GM21576 (cell line): Measurements from ENCODE around the gene HIGD1C.
"Not testable (repeated sequence)": the region's sequence is repeated elsewhere in the genome, so short reads cannot be mapped to it uniquely, and the experiment has no call there.

Experiments used
- ATAC-seq: cut with Tn5 transposase; IDR thresholded peaks from one replicate; pipeline ENCODE4 v1.9.1; 2021; ENCODE audit warnings: mild to moderate bottlenecking, moderate library complexity; ENCODE audit not compliant: unreplicated experiment

Gene HIGD1C

DNA sequence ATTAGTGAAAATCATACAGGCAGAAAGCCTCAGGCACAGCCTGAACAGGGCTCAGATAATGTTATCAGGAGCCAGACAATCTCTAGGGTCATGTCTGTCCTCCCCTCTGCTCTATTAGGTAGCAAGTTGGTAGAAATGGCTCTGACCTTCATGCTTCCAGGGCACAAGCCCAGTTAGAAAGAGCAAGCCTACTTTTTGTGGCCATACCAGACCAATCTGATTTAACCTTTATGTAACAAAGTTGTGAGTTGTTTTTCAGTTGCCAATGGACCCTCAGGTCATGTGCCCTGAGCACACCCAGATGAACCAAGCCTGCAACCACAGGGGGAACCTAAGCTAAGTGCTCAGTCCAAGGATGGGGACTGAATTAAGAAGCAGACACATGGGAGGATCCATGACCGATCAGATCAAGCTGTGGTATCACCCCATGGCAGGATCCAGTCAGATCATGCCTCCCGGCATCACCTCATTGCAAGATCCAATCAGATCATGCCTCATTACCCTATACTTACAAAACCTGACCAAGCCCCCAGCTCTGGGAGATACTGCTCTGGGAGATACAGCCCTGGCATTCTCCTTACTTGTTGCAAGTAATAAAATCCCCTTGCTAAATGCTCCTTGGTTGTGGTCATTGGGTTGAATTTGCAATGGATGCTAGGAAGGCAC, 18.8 kb upstream of the HIGD1C start:
- no peak for ATAC-seq

DNA sequence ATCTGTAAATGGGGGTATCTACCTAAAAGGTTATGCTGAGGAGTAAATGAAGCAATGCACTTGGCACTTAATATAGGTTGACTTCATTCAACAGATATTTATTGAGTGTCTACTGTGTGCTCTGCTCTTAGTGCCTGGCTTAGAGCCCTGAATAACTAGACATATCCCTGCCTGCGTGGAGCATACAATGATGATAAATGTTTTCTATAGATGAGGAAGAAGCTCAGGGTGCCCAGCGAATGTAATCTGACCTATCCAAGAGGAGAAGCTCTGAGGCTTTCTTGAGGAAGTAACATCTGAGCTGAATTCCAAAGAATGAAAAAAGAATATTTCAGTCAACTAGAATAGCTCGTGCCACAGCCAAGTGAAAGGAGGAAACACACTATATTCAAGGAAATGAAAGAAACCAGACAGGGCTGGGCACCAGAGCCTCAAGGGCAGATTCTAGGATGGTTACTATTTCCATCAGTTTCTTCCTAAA, 17.9 kb upstream of the HIGD1C start:
- ATAC-seq: no peak

DNA sequence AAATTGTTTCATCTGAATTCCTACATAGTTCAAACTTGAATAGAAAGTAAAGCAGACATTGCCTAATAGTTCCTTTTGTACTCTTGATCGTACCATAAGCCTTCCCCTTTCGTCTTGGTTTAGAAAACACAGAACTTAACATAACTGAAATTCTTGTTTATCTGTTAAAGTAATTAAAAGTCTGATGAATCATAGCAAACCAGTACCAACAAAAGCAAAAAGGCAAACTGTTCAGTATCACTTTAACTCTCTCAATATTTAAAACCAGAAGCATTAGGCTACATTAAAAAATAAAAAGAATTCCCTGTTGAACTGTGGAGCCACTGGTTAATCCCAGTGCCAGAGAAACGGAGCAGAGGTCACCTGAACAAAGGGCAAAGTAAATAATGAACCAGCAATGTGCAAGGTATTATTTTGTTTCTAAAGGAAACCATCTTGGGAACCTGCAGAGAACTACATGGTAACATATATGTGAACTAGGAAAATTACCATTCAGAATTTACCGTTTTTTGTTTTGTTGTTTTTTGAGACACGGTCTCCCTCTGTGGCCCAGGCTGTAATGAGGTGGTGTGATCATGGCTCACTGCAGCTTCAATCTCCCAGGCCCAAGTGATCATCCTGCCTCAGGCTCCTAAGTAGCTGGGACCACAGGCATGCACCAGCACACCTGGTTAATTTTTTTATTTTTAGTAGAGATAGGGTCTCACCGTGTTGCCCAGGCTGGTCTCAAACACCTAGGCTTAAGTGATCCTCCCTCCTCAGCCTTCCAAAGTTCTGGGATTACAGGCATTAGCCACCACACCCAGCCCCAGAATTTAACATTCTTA, 17.1 kb upstream of the HIGD1C start:
- no peak for ATAC-seq

DNA sequence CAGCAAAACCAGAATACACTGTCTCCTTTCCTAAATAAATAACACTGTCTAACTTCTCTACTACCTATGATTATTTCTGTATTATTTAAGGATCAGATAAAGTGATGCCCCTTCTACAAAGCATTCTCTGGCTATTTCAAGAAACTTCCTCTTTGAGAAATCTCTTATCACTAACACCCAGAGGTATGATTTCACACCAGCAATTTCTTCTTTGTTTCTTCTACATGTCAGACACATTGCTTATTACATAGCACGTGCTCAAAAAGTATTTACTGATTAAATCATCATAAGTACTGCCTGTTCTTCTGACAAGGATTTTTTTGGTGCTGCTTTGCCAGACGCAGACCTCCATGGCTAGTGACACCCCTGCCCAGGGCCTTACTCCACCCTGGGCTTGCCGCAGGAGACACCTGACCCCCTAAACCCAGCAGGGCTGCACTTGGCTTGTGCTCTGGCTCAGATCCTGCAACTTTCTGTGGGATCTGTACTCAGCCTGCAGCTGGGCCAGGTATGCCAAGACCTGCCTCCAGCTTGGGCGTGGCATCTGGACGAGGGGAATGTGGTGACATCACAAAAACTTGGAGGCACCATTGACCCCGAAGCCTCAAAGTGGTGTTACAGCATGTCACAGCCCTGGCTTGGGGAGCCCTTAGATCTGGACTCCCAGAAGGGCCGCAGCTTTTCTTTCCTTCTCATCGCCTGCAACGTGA, 15.4 kb upstream of the HIGD1C start:
- no peak for ATAC-seq

DNA sequence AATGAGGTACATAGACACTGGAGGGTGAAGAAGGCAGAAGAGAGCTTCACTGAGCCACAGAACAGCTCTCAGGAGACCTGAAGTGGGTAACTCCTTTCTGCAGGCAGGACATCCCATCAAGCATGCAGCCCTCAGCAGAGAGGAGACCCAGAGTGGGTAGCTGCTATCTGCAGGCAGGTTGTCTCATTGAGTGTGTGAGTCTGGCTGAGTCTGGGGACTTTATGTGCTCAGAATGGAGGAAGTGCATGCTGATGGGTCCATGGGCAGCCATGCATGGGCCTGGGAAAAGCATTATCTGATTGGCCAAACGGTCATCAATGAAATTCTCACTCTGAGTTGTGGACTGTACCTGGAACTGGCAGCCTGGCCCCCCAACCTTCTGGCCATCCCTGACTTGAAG, 14.7 kb upstream of the HIGD1C start:
- no peak for ATAC-seq

DNA sequence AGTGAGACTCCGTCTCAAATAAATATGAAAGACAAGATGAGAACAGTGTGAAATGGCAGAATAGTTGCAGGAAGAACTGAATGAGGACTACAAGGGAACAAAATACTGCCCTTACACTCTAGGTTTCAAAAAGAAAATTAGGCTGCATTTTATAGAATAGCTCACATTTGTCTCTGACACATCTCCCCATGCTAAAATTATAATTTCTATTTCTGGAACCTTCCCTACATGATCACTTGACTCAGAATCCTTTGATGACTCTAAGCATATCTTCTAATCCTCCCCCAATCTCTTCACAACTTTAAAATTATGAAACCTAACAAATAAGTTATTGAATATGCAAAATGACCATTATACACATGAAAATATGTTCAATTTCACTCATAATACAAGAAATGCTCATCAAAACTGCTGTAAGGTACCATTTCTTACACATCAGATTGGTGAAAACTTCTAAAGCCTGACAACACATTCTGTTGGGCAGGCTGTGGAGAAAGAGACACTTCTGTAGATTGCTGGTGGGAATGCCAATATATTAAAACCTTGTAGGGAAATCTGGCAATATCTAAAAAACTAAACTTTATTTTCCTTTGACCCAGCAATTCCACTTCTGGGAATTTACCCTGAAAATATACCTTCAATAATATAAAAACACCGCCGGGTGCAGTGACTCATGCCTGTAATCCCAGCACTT, 4.3 kb upstream of the HIGD1C start:
- no peak for ATAC-seq

DNA sequence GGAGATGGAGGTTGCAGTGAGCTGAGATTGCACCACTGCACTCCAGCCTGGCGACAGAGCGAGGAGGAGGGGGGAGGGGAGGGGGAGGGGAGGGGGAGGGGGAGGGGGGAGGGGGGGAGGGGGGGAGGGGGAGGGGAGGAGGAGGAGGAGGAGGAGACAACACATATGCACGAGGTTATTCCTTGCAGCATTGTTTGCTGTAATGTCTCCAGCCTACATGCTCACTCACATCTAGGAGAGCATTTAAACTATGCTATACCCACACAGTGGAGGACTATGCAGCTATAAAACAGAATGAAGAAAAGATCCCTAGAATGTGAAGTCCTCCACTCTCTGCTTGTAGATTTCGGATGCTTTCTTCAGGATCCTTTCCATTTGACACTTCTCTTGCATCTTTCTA, 3.5 kb upstream of the HIGD1C start:
- ATAC-seq: no peak

DNA sequence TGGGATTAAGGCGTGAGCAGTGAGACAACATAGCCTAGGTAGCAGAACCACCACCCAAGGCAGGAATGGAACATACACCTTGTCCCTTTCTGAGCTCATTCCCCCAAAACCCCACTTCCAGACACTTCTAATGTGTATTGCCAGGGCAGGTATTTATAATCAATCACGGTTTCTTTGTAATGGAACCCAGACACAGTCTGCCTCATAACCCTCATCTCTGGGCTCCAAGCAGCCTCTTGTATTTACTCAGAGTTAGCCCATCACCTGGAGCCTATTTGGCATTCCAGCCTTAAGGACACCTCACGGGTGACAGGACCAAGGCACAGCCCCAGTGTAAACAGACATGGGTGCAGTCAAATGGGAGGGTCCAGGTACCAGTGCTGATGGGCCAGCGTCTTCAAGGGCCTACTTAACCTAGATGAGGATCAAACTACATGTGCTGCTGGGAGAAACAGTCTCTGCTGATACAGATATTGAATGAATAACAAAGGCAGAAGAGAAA, 2.5 kb upstream of the HIGD1C start:
- ATAC-seq: no peak

DNA sequence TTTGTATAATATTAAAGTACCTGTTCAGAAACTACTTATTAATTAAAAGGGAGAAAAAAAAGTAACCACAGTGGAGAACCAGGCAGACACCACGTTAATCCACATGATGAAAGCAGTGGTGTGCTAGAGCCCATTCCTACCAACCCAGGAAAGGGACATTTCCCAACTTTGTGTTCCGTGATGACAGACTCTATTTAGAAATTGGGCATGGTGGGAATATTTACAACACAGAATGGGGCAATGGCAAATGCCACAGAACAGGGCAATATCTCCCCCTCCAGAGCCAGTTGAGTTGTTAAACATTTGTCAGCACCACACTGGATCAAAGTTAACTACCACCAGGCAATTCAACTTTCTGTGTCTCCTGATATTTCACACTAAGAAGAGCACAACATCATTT, 1.2 kb upstream of the HIGD1C start:
- no peak for ATAC-seq

DNA sequence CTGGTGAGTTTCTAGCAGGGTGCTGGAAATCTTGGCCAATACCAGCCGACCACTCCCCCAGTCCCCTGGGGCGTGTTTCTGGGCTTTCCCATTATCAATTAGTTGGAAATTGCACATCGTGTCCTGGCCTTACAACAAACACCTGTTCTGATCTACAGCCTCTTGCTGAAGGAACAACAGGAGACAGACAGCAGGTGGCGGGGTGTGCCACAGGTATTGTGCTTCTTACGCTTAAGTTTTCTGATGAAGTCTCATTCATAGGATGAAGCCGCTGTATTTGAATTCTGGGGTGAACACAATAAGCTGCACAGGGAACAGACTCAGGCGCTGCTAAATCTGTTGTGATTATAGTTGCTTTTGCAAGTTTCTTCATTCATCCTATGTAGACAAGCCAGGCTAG, 703 bp downstream of the HIGD1C start:
- no peak for ATAC-seq

DNA sequence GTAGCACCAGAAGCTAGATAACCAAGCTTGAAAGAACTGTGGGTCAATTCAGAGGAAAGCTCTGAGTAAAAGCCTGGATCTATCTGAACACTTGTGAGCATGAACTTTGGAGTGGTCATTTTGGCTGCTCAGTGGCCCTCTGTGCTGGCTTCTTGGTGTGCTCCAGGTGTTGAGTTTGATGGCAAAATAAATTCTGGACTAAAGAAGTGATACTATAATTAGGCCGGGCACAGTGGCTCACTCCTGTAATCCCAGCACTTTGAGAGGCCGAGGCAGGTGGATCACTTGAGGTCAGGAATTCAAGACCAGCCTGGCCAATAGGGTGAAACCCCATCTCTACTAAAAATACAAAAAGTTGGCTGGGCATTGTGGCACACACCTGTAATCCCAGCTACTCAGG, 2.4 kb downstream of the HIGD1C start:
- ATAC-seq: not testable (repeated sequence)

DNA sequence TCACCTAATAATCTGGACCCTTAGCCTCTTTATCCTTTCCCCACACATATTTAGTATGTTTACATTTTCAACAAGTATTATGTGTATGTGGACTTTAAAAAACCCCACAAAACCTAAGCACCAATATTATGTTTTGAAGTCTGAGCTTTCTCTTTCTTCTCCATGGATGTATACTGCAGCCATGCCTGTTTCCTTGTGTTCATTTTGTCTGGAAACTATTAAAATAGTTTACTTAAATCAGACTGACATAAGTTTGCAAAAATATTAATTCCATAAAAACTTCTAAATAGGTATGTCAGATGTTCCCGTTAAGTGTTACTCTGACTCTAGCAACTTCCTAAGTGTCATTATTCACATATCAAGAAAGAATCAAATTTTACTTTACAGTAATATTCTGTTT, 2.9 kb downstream of the HIGD1C start:
- no peak for ATAC-seq

DNA sequence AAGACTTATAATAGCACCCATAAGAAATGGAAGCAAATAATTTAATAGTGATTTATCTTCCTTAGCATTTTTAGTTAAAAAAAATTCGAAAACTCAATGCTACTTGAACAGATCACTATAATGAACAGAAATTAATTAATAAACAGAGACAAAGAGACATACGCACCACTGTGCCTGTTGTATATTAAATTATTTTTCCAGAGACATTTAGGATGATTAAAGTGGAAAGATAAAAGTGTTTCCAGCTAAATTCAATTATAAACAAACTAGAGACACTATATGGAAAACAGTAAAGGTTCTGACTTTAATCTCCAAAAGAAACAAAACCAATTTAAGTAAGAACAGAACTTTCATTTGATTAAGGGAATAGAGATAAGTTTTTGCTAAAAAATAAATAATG, 3.4 kb downstream of the HIGD1C start:
- ATAC-seq: no peak

DNA sequence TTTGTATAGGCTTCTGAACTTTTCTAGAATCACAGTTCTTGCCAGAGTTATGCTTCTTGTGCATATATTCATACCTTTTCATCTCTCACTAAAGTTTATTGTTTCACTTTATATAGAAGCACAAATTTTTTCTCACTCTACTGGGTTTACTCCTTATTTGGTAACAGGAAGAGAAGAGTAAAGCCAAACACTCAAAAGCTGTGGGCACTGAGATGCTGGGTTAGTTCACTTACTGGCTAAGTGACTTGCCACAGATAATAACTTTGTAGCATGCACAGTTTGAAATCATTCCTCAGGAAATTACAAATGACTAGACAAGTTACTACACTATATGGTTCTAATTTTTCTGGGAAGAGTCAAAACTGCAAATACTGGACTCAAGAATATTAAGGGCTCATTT, 7.8 kb downstream of the HIGD1C start:
- no peak for ATAC-seq

DNA sequence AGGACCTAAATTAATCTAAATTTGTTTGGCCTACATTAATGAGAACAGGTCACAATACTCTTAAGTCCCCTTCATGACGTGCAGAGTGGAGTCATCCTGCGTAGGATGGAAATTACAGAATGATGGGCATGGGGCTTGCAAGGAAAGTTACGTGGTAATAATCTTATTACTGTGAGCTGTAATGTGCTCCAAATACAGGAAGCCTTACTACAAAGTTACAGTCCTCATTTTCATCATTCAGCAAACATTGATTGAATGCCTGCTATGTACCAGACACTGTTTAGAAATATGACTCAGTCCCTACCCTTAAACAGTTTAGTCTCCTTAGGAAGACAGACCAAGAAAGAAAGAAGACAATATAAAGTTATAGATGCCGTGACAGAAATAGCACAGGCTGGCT, 9.4 kb downstream of the HIGD1C start:
- no peak for ATAC-seq

DNA sequence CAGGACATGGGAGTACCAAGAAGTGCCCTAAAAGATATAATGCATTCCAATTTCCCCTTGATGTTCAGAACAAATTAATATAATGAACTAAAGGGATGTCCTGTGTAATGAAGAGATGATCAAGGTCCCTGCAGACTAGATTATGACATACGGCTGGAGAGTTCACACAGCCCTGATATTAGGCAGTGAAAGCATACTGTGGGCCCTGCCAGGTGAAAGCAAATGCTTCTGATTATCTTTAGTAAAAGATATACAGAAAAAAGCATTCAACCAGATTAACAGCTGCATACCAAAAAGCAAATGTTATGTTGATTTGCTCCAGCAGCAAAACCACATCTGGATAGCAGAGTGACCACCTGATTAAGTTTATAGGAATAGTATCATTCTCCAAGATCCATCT, 12.1 kb downstream of the HIGD1C start:
- no peak for ATAC-seq

DNA sequence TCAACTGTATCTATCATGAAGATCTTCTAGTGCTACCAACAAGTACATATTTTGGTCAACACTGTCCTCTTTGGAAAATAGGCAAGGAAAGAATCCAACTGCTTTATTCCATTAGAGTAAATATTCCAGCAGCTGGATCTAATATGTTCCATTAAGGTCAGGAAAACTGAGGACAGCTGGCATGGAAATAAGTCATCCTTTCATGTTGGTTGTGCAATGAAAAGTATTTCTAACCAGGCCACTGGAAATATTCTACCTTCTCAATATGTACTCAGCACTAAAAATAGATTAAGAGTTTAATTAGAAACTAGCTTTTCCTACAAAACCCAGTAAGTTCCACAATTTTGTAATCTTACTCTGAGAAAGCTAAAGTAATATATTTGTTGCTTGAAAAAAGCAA, 19.6 kb downstream of the HIGD1C start:
- no peak for ATAC-seq

DNA sequence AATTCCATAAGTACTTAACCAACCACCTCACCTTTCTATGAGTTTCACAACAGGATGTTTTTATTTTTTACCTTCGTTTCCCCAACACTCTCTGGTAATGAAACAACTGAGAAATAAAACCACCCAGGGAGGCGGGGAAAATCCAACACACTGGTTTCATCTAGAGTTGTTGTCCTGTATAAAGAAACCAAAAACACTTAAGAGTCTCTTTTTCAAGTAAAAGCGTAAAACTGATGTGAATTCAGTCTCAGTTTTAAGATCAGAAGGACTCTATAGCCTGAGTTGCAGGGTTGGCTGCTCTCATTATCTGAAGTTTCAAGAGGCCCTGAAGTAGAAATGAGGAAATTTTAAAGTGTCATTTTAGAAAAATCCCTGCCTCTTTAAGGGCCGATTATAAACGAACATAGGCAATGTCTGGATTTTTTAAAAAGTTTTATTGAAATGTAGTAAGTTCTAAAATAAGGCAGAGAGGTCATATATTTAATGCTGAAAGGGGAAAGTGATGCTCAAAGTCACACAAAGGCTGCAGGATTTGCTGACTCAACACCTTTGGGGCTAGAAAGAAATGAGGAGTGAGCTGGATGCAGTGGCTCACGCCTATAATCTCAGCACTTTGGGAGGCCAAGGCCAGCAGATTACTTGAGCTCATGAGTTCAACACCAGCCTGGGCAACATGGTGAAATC, 27.2 kb downstream of the HIGD1C start:
- ATAC-seq: no peak

DNA sequence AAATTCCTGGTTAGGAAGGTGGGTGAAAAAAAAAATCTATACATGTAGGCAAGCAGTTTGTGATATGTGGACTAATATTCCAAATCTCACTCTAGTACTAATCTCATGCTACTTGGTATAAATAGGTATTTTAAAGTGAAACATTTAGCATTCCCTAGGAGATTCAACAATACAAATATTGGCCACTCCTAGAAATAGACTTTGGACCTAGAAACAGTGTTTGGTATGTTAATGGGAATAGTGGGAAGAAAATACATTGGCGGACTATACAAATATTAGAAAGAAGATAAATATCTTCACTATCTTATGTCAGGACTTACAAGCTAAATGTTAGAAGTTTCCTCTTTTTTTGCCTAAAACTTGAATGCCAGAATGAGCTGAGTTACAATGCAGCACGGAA, 28.2 kb downstream of the HIGD1C start:
- ATAC-seq: no peak
